Mammary epithelial cell (primary cell): ENCODE results near the gene TMC2.

Experiments
- EZH2 ChIP-seq: IDR thresholded peaks from 2 replicates; pipeline ENCODE4 v1.6.1; 2012; ENCODE audit warnings: low read length, inconsistent platforms, borderline replicate concordance
- TF ChIP-seq, protein P1 (sequence below), 2 donors: IDR thresholded peaks in 1 of 2; conservative IDR thresholded peaks in 1 of 2; 2 replicates each; pipeline ENCODE4 v1.5.1; 2011 to 2012; ENCODE audit warnings: inconsistent platforms in 2 of 2, low read length in 2 of 2, mild to moderate bottlenecking in 2 of 2, control low read depth in 1 of 2, low read depth in 1 of 2; ENCODE audit not compliant: insufficient read depth in 1 of 2; ENCODE audit errors: extremely low read depth in 1 of 2

DNA sequence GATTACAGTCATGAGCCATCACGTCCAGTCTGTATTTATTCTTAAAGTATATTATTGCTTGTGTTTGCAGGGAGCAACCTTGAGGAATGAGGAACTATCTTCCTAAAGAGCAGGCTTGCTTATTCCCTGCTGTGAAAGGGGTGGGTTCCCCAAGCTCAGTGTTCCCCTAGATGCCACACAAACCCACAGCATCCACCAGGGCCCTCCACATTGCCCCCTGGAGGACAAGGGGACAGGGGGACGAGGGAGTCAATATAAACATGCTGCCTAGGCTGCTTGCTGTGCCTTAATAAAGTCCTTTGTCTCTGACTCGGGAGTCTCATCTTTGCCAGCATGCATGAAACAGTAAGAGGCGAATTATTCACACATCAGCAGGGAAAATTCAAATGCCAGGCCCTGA is 135.6 kb downstream of the TMC2 start:
- TF ChIP-seq, protein P1, sequence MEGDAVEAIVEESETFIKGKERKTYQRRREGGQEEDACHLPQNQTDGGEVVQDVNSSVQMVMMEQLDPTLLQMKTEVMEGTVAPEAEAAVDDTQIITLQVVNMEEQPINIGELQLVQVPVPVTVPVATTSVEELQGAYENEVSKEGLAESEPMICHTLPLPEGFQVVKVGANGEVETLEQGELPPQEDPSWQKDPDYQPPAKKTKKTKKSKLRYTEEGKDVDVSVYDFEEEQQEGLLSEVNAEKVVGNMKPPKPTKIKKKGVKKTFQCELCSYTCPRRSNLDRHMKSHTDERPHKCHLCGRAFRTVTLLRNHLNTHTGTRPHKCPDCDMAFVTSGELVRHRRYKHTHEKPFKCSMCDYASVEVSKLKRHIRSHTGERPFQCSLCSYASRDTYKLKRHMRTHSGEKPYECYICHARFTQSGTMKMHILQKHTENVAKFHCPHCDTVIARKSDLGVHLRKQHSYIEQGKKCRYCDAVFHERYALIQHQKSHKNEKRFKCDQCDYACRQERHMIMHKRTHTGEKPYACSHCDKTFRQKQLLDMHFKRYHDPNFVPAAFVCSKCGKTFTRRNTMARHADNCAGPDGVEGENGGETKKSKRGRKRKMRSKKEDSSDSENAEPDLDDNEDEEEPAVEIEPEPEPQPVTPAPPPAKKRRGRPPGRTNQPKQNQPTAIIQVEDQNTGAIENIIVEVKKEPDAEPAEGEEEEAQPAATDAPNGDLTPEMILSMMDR (conservative IDR thresholded peaks at IDR 0.05 in 1 of 2, IDR thresholded peaks at IDR 0.05 in 1 of 2; ENCODE audit: extremely low read depth in 1 of 2, insufficient read depth in 1 of 2, low read depth in 1 of 2, low read length in 2 of 2): peak in 1 of 2 donors; percentile 12
- no peak for TF ChIP-seq EZH2
